Parathyroid adenoma (tissue), 2 donors: Measurements from ENCODE around the gene RAP1GAP.

Experiments
- H2AFZ ChIP-seq: fragments of 300-600 bp; sonication (generic); one replicate; pipeline ENCODE4 v1.7.0; 2017; ENCODE audit warnings: antibody characterized with exemption, mild to moderate bottlenecking
- H3K27ac ChIP-seq: fragments of 300-600 bp; sonication (generic); one replicate; pipeline ENCODE4 v1.7.0; 2017
- H3K27me3 ChIP-seq: fragments of 300-600 bp; sonication (generic); one replicate; pipeline ENCODE4 v1.7.0; 2017; ENCODE audit warnings: low read length; ENCODE audit not compliant: control insufficient read depth, insufficient read depth
- H3K36me3 ChIP-seq: fragments of 300-600 bp; sonication (generic); one replicate; pipeline ENCODE4 v1.7.0; 2017; ENCODE audit warnings: low read length; ENCODE audit not compliant: control insufficient read depth, insufficient read depth
- H3K4me1 ChIP-seq: fragments of 300-600 bp; sonication (generic); one replicate; pipeline ENCODE4 v1.7.0; 2017; ENCODE audit warnings: control low read depth
- H3K4me2 ChIP-seq: fragments of 300-600 bp; sonication (generic); one replicate; pipeline ENCODE4 v1.7.0; 2017; ENCODE audit warnings: low read length
- H3K4me3 ChIP-seq: fragments of 300-600 bp; sonication (generic); one replicate; pipeline ENCODE4 v1.7.0; 2017; ENCODE audit warnings: low read depth, low read length
- H3K79me2 ChIP-seq: fragments of 300-600 bp; sonication (generic); one replicate; pipeline ENCODE4 v1.7.0; 2017; ENCODE audit warnings: control low read depth
- H3K9ac ChIP-seq: fragments of 300-600 bp; sonication (generic); one replicate; pipeline ENCODE4 v1.7.0; 2017; ENCODE audit warnings: mild to moderate bottlenecking
- H3K9me3 ChIP-seq: fragments of 300-600 bp; sonication (generic); one replicate; pipeline ENCODE4 v1.7.0; 2017; ENCODE audit warnings: low read length; ENCODE audit not compliant: control insufficient read depth
- TF ChIP-seq, protein P1 (sequence below): fragments of 300-600 bp; sonication (generic); IDR thresholded peaks from one replicate; pipeline ENCODE4 v1.7.0; 2017; ENCODE audit warnings: antibody characterized with exemption, mild to moderate bottlenecking
- donor health status: primary hyperparathyroidism.

RAP1GAP gene

GRCh38 chr1:21593231-21593630 is 75.9 kb downstream of the RAP1GAP start:
- no peaks in the 10 kb centered on the region for H3K79me2 ChIP-seq
- H3K27me3 ChIP-seq: no peaks in the 10 kb centered on the region
- H3K9me3 ChIP-seq: no peaks in the 10 kb centered on the region
- H3K36me3 ChIP-seq: no peaks in the 10 kb centered on the region
- H3K9ac ChIP-seq: no peak overlapping the region
- no peak overlapping the region for H3K4me2 ChIP-seq
- H3K4me3 ChIP-seq: no peak overlapping the region
- TF ChIP-seq, protein P1, sequence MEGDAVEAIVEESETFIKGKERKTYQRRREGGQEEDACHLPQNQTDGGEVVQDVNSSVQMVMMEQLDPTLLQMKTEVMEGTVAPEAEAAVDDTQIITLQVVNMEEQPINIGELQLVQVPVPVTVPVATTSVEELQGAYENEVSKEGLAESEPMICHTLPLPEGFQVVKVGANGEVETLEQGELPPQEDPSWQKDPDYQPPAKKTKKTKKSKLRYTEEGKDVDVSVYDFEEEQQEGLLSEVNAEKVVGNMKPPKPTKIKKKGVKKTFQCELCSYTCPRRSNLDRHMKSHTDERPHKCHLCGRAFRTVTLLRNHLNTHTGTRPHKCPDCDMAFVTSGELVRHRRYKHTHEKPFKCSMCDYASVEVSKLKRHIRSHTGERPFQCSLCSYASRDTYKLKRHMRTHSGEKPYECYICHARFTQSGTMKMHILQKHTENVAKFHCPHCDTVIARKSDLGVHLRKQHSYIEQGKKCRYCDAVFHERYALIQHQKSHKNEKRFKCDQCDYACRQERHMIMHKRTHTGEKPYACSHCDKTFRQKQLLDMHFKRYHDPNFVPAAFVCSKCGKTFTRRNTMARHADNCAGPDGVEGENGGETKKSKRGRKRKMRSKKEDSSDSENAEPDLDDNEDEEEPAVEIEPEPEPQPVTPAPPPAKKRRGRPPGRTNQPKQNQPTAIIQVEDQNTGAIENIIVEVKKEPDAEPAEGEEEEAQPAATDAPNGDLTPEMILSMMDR: no peak
- no peaks in the 10 kb centered on the region for H3K4me1 ChIP-seq
- no peak overlapping the region for H2AFZ ChIP-seq
- no peak overlapping the region for H3K27ac ChIP-seq

DNA sequence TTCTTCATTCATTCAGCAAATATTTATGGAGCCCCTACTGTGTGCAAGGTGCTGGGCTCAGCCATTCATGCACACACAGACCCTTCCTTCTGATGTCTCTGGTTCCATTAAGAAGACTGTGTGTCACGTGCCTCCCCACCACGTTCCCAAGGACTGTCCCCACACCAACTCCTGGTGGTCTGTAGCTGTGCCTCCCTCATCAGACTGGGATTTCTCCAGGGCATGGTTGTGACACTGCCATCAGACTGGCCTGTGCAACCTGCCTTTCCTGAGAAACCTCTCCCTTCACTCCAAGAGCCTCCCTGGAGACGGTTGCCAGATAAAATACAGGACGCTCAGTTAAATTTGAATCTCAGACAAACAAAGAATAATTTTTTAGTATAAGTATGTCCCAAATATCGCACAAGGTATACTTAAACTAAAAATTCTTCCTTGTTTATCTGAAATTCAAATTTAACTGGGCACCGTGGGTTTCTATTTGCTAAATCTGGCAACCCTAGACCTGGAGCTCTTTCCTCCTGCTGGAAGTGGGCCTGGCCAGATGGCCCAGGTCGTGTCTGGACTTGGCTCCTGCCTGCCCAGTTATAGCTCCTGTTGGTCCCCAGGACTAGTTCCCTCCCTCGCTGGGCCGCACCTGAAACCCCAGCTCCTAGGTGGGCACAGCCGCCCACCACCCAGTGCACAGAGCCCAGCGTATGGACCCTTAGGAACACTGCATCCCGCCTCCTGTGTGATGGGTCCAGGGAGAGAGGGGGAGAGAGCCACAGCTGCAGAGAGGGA is 76.9 kb downstream of the RAP1GAP start:
- Histone ChIP-seq H3K36me3 (no peaks in the 10 kb centered on the region), H3K9ac (no peak overlapping the region), H3K9me3 (no peaks in the 10 kb centered on the region), H3K79me2 (no peaks in the 10 kb centered on the region), H3K27me3 (no peaks in the 10 kb centered on the region), H3K4me2 (no peak overlapping the region), H3K27ac (no peak overlapping the region), H3K4me1 (no peaks in the 10 kb centered on the region), H2AFZ (no peak overlapping the region), H3K4me3 (no peak overlapping the region)
- TF ChIP-seq, protein P1: no peak

- Histone ChIP-seq H3K27me3 (no peaks in the 10 kb centered on the region), H2AFZ (no peak overlapping the region), H3K79me2 (no peaks in the 10 kb centered on the region), H3K4me3 (no peak overlapping the region), H3K36me3 (no peaks in the 10 kb centered on the region), H3K4me1 (peaks cover 5% of the 10 kb centered on the region), H3K27ac (no peak overlapping the region), H3K9ac (no peak overlapping the region), H3K9me3 (no peaks in the 10 kb centered on the region), H3K4me2 (no peak overlapping the region)
- TF ChIP-seq, protein P1: no peak
Measured at GRCh38 chr1:21590934-21591333, 78.2 kb downstream of the RAP1GAP start.

GRCh38 chr1:21590126-21590880 is 78.9 kb downstream of the RAP1GAP start:
- Histone ChIP-seq H3K36me3 (no peaks in the 10 kb centered on the region), H3K4me1 (peaks cover 5% of the 10 kb centered on the region), H3K4me2 (no peak overlapping the region), H3K27ac (no peak overlapping the region), H3K9ac (no peak overlapping the region), H3K4me3 (no peak overlapping the region), H3K27me3 (no peaks in the 10 kb centered on the region), H3K9me3 (no peaks in the 10 kb centered on the region), H3K79me2 (no peaks in the 10 kb centered on the region), H2AFZ (no peak overlapping the region)
- TF ChIP-seq, protein P1: no peak
